ENCODE results near the gene JUN. TPM values are rescaled to one million over a fixed set of nuclear protein-coding genes. Genes with fewer than 3 reads are reported as not detected.
"Not testable (repeated sequence)": the region's sequence is repeated elsewhere in the genome, so short reads cannot be mapped to it uniquely, and the experiment has no call there.

The JUN gene
- total RNA-seq, 1 experiment from 2014 or later = 71.5 TPM

DNA sequence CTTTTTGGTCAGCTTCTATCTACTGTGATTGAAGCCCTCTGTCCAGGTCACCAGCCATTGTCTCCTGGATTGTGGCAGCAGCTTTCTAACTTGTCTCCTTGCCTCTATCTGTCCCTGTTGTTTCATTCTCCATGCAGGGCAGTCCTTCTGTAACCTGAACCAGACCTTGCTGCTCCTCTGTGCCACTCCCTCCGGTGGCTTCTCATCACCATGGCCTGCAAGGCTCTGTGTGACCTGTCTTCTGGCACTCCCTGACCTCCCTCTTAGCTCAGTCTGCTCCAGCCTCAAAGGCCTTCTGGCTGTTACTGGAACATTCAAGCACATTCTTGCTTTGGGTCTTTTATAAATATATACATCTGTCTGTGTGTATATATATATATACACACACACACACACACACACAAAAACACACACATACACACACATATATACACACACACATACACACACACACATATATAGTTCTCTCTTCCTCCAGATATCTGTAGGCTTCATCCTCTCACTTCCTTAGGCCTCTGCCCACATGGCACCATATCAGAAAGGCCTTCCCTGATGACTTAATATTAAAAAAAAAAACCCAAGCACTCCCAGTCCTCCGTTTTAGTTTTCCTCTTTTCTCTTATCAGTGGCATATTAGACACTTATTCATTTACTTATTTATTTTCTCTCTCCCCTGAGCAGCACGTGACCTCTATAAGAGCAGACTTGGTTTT, 21.2 kb upstream of the JUN start:
- Mint-ChIP-seq H3K27ac (ENCODE audit: low read depth, unreplicated experiment) (peak overlapping the region; percentile 2), H3K36me3 (ENCODE audit: insufficient read depth, unreplicated experiment) (no peaks in the 10 kb centered on the region), H3K27me3 (ENCODE audit: insufficient read depth, unreplicated experiment) (no peaks in the 10 kb centered on the region), H3K4me1 (ENCODE audit: insufficient read depth, unreplicated experiment) (peaks cover 6% of the 10 kb centered on the region), H3K4me3 (ENCODE audit: unreplicated experiment) (no peak overlapping the region), H3K9me3 (ENCODE audit: unreplicated experiment) (no peaks in the 10 kb centered on the region)
- ChIA-PET CTCF (no interaction called here), POLR2A (interaction anchor here (0.6 to 1.5 kb wide), 3 partner anchors 9 to 208 kb away, joined by 3 to 4 read pairs (median 3); partner anchors contain the start of gene JUN)
- intact Hi-C loops (cut with micrococcal nuclease) = no loop called here
- TF ChIP-seq, protein P1, sequence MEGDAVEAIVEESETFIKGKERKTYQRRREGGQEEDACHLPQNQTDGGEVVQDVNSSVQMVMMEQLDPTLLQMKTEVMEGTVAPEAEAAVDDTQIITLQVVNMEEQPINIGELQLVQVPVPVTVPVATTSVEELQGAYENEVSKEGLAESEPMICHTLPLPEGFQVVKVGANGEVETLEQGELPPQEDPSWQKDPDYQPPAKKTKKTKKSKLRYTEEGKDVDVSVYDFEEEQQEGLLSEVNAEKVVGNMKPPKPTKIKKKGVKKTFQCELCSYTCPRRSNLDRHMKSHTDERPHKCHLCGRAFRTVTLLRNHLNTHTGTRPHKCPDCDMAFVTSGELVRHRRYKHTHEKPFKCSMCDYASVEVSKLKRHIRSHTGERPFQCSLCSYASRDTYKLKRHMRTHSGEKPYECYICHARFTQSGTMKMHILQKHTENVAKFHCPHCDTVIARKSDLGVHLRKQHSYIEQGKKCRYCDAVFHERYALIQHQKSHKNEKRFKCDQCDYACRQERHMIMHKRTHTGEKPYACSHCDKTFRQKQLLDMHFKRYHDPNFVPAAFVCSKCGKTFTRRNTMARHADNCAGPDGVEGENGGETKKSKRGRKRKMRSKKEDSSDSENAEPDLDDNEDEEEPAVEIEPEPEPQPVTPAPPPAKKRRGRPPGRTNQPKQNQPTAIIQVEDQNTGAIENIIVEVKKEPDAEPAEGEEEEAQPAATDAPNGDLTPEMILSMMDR (IDR thresholded peaks at IDR 0.05; ENCODE audit: unreplicated experiment) = no peak
- BruUV-seq (replicated peaks) = no TSS peak
- DNase-seq (ENCODE audit: unreplicated experiment) = no peak

DNA sequence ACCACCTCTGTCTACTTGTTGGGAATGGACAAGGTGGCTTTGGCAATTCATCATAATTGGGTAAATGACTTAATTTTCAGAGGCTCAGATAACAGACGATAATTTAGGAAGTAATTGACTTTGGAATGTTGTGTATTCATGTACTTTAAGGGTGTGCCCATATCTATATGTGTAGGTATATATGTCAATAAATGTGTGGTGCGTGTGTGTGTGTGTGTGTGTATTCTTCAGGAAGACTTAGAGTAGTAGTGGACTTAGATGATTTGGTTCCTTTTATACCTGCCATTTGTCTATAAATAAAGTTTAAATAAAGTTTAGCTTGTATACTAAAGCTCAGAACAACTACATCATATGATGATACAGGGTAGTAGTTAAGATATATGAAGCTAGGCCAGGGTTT, 20.0 kb upstream of the JUN start:
- Mint-ChIP-seq H3K36me3 (ENCODE audit: insufficient read depth, unreplicated experiment) (no peaks in the 10 kb centered on the region), H3K9me3 (ENCODE audit: unreplicated experiment) (no peaks in the 10 kb centered on the region), H3K27me3 (ENCODE audit: insufficient read depth, unreplicated experiment) (no peaks in the 10 kb centered on the region), H3K4me1 (ENCODE audit: insufficient read depth, unreplicated experiment) (no peaks in the 10 kb centered on the region), H3K4me3 (ENCODE audit: unreplicated experiment) (no peak overlapping the region), H3K27ac (ENCODE audit: low read depth, unreplicated experiment) (no peak overlapping the region)
- no peak for DNase-seq (ENCODE audit: unreplicated experiment)
- intact Hi-C loops (cut with micrococcal nuclease) = no loop called here
- BruUV-seq (replicated peaks) = no TSS peak
- ChIA-PET CTCF (no interaction called here), POLR2A (interaction anchor here (1.5 to 1.8 kb wide), 2 partner anchors 10 to 20 kb away, joined by 4 read pairs; partner anchors contain the start of gene JUN)
- TF ChIP-seq, protein P1 (IDR thresholded peaks at IDR 0.05; ENCODE audit: unreplicated experiment) = no peak

DNA sequence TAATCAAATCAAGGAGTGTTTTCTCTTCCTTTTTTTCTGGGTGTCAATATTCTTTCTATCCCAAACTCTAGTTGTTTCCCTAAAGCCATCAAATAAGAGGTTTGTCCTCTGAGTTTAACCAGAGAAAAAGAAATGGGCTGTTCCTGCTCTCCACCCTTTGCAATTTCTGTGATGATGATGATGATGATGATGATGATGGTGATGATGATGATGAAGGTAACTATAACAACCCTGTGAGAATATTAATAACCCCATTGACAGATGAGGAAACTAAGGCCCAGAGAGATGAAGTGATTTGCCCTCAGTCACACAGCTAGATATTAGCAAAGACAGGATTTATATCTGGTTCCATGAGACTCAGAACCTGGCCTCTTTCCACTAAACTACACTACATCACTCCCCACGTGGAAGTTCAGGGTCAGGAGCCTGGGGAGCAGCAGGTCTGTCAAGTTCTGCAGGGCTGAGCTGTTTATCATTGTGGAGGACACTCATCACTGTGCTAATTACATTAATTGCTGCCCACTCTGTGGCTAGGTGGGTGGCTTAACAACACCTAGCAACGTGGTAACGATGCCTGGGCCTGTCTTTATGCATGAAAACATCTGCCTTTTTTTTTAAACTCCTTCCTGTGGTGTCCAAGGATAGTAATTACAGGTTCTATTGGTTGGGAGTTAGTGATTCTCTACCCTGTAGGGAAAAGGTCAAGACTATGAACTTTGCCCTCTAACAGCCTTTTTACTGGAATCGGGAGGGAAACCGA, 19.0 kb upstream of the JUN start:
- DNase-seq (ENCODE audit: unreplicated experiment) = no peak
- H3K36me3 Mint-ChIP-seq (ENCODE audit: insufficient read depth, unreplicated experiment) = no peaks in the 10 kb centered on the region
- H3K27ac Mint-ChIP-seq (ENCODE audit: low read depth, unreplicated experiment) = no peak overlapping the region
- POLR2A ChIA-PET = interaction anchor here (1.3 to 1.8 kb wide), 2 partner anchors 9 to 11 kb away, joined by 3 to 4 read pairs; no protein-coding TSS in a partner anchor
- no peaks in the 10 kb centered on the region for H3K9me3 Mint-ChIP-seq (ENCODE audit: unreplicated experiment)
- TF ChIP-seq, protein P1 (IDR thresholded peaks at IDR 0.05; ENCODE audit: unreplicated experiment) = no peak
- CTCF ChIA-PET = interaction anchor here (0.7 kb wide), 1 partner anchor 292 kb away, joined by 4 read pairs; no protein-coding TSS in a partner anchor
- no TSS peak for BruUV-seq (replicated peaks)
- intact Hi-C loops (cut with micrococcal nuclease) = no loop called here
- H3K27me3 Mint-ChIP-seq (ENCODE audit: insufficient read depth, unreplicated experiment) = no peaks in the 10 kb centered on the region
- no peaks in the 10 kb centered on the region for H3K4me1 Mint-ChIP-seq (ENCODE audit: insufficient read depth, unreplicated experiment)
- no peak overlapping the region for H3K4me3 Mint-ChIP-seq (ENCODE audit: unreplicated experiment)

DNA sequence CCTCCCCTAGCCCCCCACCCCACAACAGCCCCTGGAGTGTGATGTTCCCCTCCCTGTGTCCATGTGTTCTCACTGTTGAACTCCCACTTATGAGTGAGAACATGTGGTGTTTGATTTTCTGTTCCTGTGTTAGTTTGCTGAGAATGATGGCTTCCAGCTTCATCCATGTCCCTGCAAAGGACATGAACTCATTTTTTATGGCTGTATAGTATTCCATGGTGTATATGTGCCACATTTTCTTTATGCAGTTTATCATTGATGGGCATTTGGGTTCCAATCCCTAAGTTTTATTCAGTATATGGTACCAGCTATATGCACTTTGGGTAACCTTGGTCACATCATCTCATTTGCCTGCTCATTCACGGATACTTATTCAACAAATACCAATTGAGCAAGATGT, 17.4 kb upstream of the JUN start:
- H3K9me3 Mint-ChIP-seq (ENCODE audit: unreplicated experiment); DNase-seq (ENCODE audit: unreplicated experiment); H3K4me3 Mint-ChIP-seq (ENCODE audit: unreplicated experiment); H3K27me3 Mint-ChIP-seq (ENCODE audit: insufficient read depth, unreplicated experiment); H3K27ac Mint-ChIP-seq (ENCODE audit: low read depth, unreplicated experiment); H3K4me1 Mint-ChIP-seq (ENCODE audit: insufficient read depth, unreplicated experiment); intact Hi-C loops (cut with micrococcal nuclease); BruUV-seq (replicated peaks); H3K36me3 Mint-ChIP-seq (ENCODE audit: insufficient read depth, unreplicated experiment): not testable (repeated sequence)
- ChIA-PET POLR2A (interaction anchor here (1.3 kb wide), 1 partner anchor 10 kb away, joined by 3 read pairs; no protein-coding TSS in a partner anchor), CTCF (interaction anchor here (0.6 to 1.1 kb wide), 3 partner anchors 62 to 898 kb away, joined by 3 read pairs; no protein-coding TSS in a partner anchor)
